Suprapubic skin (tissue), 4 donors: ENCODE measurements around the gene WHRN.

Source experiments
- CTCF ChIP-seq, 2 donors: fragments of 200-600 bp in 1 of 2; fragments of 450-650 bp in 1 of 2; sonication (generic) in 1 of 2; IDR thresholded peaks; one replicate each; pipeline ENCODE4 v1.5.1; 2016 to 2019; ENCODE audit warnings: antibody characterized with exemption in 2 of 2, mild to moderate bottlenecking in 1 of 2, moderate library complexity in 1 of 2
- EP300 ChIP-seq: sonication (generic); formaldehyde crosslinking; IDR thresholded peaks from one replicate; pipeline ENCODE4 v1.6.1; 2017; ENCODE audit warnings: antibody characterized with exemption
- POLR2A ChIP-seq, 2 donors: fragments of 450-650 bp; IDR thresholded peaks; one replicate each; pipeline ENCODE4 v1.6.1; 2017; ENCODE audit warnings: antibody characterized with exemption in 2 of 2, mild to moderate bottlenecking in 2 of 2, moderate library complexity in 2 of 2
- POLR2AphosphoS5 ChIP-seq, 3 donors: sonication (generic); formaldehyde crosslinking; IDR thresholded peaks; one replicate each; pipeline ENCODE4 v1.6.1; 2017; ENCODE audit warnings: antibody characterized with exemption in 3 of 3

DNA sequence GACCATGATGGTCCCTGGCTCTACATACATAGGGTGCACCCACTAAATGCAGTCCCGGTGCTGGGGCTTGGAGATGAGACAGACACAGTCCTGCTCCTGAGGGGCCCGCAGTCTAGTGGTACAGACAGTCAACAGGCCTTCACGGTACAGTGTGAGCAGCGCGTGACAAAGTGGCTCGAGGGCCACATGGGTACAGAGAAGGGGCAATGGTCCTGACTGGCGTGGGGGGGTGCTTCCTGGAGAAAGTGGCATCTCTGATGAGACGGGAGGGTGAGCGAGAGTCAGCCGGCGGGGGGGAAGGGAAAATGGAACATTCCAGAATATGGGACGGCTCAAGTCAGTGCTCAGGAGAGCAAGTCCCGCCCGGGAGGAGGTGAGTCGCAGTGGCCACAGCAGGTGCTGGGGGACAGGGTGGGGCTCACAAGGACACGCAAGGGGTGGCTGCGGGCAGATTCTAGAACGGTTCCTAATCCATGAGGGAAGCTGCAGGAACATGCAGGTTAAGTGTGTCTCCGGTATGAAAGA is 38.0 kb downstream of the WHRN start:
- TF ChIP-seq CTCF (IDR thresholded peaks at IDR 0.05) (no peak), POLR2A (IDR thresholded peaks at IDR 0.05) (no peak), POLR2AphosphoS5 (IDR thresholded peaks at IDR 0.05) (no peak), EP300 (no peak)
